Measurements from ENCODE around the gene RUFY3. TPM values are rescaled to one million over a fixed set of nuclear protein-coding genes. Genes with fewer than 3 reads are reported as not detected.
A peak's percentile ranks its signal among the peaks of the same experiment; 100 is the strongest.
"Not testable (repeated sequence)": the region's sequence is repeated elsewhere in the genome, so short reads cannot be mapped to it uniquely, and the experiment has no call there.

RUFY3 gene
- total RNA-seq, 1 donor from 2014 or later, result 39.3 TPM

DNA sequence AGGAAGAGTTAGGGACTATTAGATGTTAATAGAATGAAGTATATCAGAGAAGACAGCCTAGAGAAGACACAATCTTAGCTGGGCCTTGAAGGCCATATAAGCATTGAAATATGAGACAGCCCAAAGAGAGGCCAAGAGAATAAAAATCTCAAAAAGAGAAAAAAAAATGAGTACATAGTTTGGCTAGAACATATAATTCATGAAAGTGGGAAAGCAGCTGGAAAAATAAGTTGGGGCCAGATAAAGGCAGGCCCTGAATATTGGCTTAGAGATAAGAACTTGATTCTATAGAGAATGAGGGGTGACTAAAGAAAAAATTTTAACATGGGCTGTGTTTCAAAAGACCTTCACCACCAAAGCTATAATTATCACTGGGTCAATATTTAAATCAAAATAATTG is 40.8 kb upstream of the RUFY3 start:
- TF ChIP-seq, protein P1, sequence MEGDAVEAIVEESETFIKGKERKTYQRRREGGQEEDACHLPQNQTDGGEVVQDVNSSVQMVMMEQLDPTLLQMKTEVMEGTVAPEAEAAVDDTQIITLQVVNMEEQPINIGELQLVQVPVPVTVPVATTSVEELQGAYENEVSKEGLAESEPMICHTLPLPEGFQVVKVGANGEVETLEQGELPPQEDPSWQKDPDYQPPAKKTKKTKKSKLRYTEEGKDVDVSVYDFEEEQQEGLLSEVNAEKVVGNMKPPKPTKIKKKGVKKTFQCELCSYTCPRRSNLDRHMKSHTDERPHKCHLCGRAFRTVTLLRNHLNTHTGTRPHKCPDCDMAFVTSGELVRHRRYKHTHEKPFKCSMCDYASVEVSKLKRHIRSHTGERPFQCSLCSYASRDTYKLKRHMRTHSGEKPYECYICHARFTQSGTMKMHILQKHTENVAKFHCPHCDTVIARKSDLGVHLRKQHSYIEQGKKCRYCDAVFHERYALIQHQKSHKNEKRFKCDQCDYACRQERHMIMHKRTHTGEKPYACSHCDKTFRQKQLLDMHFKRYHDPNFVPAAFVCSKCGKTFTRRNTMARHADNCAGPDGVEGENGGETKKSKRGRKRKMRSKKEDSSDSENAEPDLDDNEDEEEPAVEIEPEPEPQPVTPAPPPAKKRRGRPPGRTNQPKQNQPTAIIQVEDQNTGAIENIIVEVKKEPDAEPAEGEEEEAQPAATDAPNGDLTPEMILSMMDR (IDR thresholded peaks at IDR 0.05), result no peak
- peaks cover 18% of the 10 kb centered on the region for H3K27me3 Mint-ChIP-seq (ENCODE audit: low read depth)
- H3K27ac Mint-ChIP-seq (ENCODE audit: unreplicated experiment), result no peak overlapping the region
- no peak overlapping the region for H3K4me3 Mint-ChIP-seq (ENCODE audit: unreplicated experiment)
- no peaks in the 10 kb centered on the region for H3K9me3 Mint-ChIP-seq (ENCODE audit: low read depth)
- H3K4me1 Mint-ChIP-seq (ENCODE audit: low read depth), result no peaks in the 10 kb centered on the region
- H3K36me3 Mint-ChIP-seq (ENCODE audit: low read depth), result no peaks in the 10 kb centered on the region
- no peak for DNase-seq (ENCODE audit: low spot score)

DNA sequence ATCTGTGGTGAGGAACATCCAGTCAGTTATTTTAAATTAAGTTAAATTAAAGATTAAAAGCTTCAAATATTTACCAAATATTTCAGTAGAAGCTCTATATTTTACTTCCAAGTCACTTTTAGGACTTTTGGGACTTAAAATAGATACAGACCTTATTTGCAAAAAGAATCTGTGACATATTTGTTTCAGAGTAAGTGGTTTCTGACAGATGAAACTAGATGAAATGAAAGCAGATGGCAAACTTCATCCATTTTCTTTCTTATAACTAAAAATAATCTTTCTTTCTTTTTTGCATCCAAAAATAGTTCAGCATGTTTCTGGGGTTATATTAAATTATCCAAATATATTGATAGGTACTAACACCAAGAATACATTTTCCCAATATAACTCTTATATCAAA is 40.1 kb upstream of the RUFY3 start:
- TF ChIP-seq, protein P1 (IDR thresholded peaks at IDR 0.05), result no peak
- H3K27me3 Mint-ChIP-seq (ENCODE audit: low read depth), result peaks cover 18% of the 10 kb centered on the region
- no peaks in the 10 kb centered on the region for H3K36me3 Mint-ChIP-seq (ENCODE audit: low read depth)
- H3K4me3 Mint-ChIP-seq (ENCODE audit: unreplicated experiment), result no peak overlapping the region
- no peak for DNase-seq (ENCODE audit: low spot score)
- H3K9me3 Mint-ChIP-seq (ENCODE audit: low read depth), result no peaks in the 10 kb centered on the region
- H3K27ac Mint-ChIP-seq (ENCODE audit: unreplicated experiment), result no peak overlapping the region
- H3K4me1 Mint-ChIP-seq (ENCODE audit: low read depth), result no peaks in the 10 kb centered on the region

DNA sequence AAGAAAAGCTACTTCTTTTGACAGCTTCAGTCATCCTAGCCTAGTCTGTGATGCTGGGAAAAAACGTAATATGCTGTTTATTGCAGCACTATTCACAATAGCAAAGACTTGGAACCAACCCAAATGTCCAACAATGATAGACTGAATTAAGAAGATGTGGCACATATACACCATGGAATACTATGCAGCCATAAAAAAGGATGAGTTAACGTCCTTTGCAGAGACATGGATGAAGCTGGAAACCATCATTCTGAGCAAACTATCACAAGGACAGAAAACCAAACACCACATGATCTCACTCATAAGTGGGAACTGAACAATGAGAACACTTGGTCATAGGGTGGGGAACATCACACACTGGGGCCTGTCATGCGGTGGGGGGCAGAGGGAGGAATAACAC is 39.6 kb upstream of the RUFY3 start:
- H3K36me3 Mint-ChIP-seq (ENCODE audit: low read depth); H3K27ac Mint-ChIP-seq (ENCODE audit: unreplicated experiment); H3K4me3 Mint-ChIP-seq (ENCODE audit: unreplicated experiment); H3K4me1 Mint-ChIP-seq (ENCODE audit: low read depth); H3K9me3 Mint-ChIP-seq (ENCODE audit: low read depth); DNase-seq (ENCODE audit: low spot score): not testable (repeated sequence)
- peaks cover 18% of the 10 kb centered on the region for H3K27me3 Mint-ChIP-seq (ENCODE audit: low read depth)

DNA sequence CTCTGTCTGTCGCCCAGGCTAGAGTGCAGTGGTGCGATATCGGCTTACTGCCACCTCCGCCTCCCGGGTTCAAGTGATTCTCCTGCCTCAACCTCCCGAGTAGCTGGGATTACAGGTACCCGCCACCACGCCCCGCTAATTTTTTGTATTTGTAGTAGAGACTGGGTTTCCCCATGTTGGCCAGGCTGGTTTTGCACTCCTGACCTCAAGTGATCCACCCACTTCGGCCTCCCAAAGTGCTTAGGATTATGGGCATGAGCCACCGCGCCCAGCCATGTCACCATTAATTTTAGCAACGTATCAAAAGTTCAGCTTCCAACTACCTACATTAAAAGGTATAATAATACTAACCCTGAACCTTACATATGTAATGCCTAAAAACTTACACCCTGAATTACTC is 34.4 kb upstream of the RUFY3 start:
- Mint-ChIP-seq H3K27me3 (ENCODE audit: low read depth) (peaks cover 9% of the 10 kb centered on the region), H3K36me3 (ENCODE audit: low read depth) (peaks cover 4% of the 10 kb centered on the region), H3K4me3 (ENCODE audit: unreplicated experiment) (peak overlapping the region; percentile 98), H3K9me3 (ENCODE audit: low read depth) (no peaks in the 10 kb centered on the region), H3K27ac (ENCODE audit: unreplicated experiment) (peak overlapping the region; percentile 99), H3K4me1 (ENCODE audit: low read depth) (peaks cover 38% of the 10 kb centered on the region)
- DNase-seq (ENCODE audit: low spot score), result no peak
- TF ChIP-seq, protein P1 (IDR thresholded peaks at IDR 0.05), result no peak

DNA sequence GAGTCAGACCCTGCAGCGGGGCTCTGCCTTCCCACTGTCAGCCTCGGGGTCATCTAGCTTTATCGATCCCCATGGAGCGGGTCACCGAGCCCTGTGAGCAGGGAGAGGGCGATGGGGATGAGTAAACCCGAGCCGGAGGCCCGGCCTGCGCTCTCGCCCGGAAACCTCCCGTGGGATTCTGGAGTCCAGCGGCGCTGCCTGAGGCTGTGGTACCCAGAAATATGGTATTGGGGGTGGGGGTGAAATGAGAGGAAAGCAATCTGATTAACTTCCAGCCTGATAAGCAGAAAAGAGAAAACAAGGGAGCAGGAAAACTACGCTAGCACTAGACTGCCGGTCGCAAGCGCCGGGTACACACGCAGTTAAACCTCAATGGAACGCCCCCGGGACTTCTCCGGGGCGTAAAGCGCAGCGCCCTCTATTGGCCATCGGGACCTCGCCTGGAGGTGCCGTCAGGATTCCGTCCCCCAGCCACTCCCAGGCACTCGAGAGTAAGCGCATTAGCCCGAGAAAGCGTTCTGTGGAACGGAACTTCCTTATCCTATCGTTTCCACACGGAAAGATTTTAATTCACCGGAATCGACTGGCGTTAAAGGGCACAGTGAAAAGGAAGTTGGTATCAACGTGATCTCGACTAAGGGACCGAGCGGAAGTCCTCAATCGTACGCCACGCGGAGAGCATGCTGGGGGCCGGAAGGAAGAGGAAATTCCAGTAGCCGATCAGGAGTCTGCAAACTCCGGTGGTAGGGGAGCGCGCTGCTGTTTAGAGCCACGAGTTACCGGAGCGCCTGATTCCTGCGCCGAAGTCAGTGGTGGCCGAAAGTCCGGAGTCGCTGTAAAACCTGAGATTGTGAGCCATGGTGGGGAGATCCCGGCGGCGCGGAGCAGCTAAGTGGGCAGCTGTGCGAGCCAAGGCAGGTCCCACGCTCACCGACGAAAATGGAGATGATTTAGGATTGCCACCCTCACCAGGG is 33.7 kb upstream of the RUFY3 start, which contains the start of gene UTP3:
UTP3 (plus strand) TSS at position 712 of the 974 bp plus-strand sequence; CDS start at position 858, 146 bp downstream.
- Mint-ChIP-seq H3K36me3 (ENCODE audit: low read depth) (peaks cover 4% of the 10 kb centered on the region), H3K4me3 (ENCODE audit: unreplicated experiment) (peak within 1 kb of the TSS; percentile 98), H3K4me1 (ENCODE audit: low read depth) (peaks cover 38% of the 10 kb centered on the region), H3K27me3 (ENCODE audit: low read depth) (peaks cover 8% of the 10 kb centered on the region), H3K27ac (ENCODE audit: unreplicated experiment) (peak within 1 kb of the TSS; percentile 99), H3K9me3 (ENCODE audit: low read depth) (no peaks in the 10 kb centered on the region)
- no peak for DNase-seq (ENCODE audit: low spot score)
- TF ChIP-seq, protein P1 (IDR thresholded peaks at IDR 0.05), result peak; percentile 99

All from chondrocyte (in vitro differentiated cells).